Measurements from ENCODE around the gene UBASH3A.

- TF ChIP-seq CTCF (IDR thresholded peaks at IDR 0.05) (no peak), POLR2A (IDR thresholded peaks at IDR 0.05) (no peak)
Observed at GRCh38 chr21:42465803-42466127, 62.1 kb downstream of the UBASH3A start.
